Dedifferentiated amniotic fluid mesenchymal stem cell (primary cell): Measurements from ENCODE around the gene SELENBP1.
A peak's percentile ranks its signal among the peaks of the same experiment; 100 is the strongest.

Source experiments
- DNase-seq: peaks from one replicate; pipeline ENCODE4 v3.0.0-alpha.2; 2016; ENCODE audit errors: extremely low spot score

The SELENBP1 gene

GRCh38 chr1:151344291-151344690, 28.2 kb downstream of the SELENBP1 start:
- DNase-seq = no peak

- no peak for DNase-seq
Observed at GRCh38 chr1:151343587-151343986, 28.9 kb downstream of the SELENBP1 start.

GRCh38 chr1:151342569-151342968, 29.9 kb downstream of the SELENBP1 start:
- DNase-seq = no peak

GRCh38 chr1:151342021-151342420, 30.5 kb downstream of the SELENBP1 start:
- no peak for DNase-seq

GRCh38 chr1:151340870-151341754, 31.4 kb downstream of the SELENBP1 start:
- peak; percentile 87 for DNase-seq

GRCh38 chr1:151336556-151336955, 35.9 kb downstream of the SELENBP1 start:
- DNase-seq = no peak

GRCh38 chr1:151334822-151335221, 37.7 kb downstream of the SELENBP1 start:
- DNase-seq = no peak

- no peak for DNase-seq
Observed at GRCh38 chr1:151327903-151328674, 44.4 kb downstream of the SELENBP1 start.

GRCh38 chr1:151327223-151327902, 45.1 kb downstream of the SELENBP1 start, which contains the start of gene PI4KB:
PI4KB (minus strand) TSS chr1:151327416; CDS start chr1:151316481, 10,935 bp downstream.
- peak; percentile 99 for DNase-seq

GRCh38 chr1:151326619-151327222, 45.8 kb downstream of the SELENBP1 start:
- peak; percentile 46 for DNase-seq

- no peak for DNase-seq
Observed at GRCh38 chr1:151325646-151326429, 46.7 kb downstream of the SELENBP1 start.

GRCh38 chr1:151325231-151325630, 47.3 kb downstream of the SELENBP1 start:
- DNase-seq = no peak

- DNase-seq = no peak
Observed at GRCh38 chr1:151324390-151324930, 48.0 kb downstream of the SELENBP1 start.

- DNase-seq = no peak
Observed at GRCh38 chr1:151318975-151319374, 53.5 kb downstream of the SELENBP1 start.

GRCh38 chr1:151315565-151316235, 56.8 kb downstream of the SELENBP1 start:
- no peak for DNase-seq
